ENCODE data around the gene PDGFRB.
A peak's percentile ranks its signal among the peaks of the same experiment; 100 is the strongest.

DNA sequence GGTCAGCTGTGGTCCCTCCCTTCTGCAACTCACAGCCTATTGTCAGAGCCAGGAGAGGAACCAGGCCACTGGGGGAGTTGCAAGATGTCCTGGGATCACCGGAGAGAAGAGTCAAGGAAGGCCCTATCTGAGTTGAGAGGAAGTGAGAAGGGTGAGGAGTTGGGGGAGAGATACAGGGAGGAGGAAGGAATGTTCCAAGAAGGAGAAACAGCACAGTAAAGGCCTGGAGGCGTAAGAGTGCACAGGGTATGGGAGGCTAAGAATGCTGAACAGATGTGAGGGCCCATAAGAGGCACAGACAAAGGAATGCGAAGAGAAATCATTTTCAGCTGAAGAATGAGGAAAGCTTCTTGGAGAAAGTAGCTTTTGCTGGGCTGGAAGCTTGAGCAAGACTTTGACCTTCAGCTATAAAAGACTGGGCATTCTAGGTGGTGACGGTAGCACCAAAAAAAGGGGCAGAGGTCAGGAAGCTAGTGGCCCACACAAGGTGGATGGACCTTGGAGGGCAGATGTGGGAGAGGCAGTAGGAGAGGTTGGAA, 47.7 kb downstream of the PDGFRB start:
- TF ChIP-seq POLR2A (IDR thresholded peaks at IDR 0.05) = no peak
- TF ChIP-seq, protein P1, sequence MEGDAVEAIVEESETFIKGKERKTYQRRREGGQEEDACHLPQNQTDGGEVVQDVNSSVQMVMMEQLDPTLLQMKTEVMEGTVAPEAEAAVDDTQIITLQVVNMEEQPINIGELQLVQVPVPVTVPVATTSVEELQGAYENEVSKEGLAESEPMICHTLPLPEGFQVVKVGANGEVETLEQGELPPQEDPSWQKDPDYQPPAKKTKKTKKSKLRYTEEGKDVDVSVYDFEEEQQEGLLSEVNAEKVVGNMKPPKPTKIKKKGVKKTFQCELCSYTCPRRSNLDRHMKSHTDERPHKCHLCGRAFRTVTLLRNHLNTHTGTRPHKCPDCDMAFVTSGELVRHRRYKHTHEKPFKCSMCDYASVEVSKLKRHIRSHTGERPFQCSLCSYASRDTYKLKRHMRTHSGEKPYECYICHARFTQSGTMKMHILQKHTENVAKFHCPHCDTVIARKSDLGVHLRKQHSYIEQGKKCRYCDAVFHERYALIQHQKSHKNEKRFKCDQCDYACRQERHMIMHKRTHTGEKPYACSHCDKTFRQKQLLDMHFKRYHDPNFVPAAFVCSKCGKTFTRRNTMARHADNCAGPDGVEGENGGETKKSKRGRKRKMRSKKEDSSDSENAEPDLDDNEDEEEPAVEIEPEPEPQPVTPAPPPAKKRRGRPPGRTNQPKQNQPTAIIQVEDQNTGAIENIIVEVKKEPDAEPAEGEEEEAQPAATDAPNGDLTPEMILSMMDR (IDR thresholded peaks at IDR 0.05) = no peak
- TF ChIP-seq POLR2AphosphoS5 (IDR thresholded peaks at IDR 0.05) = peak in 1 of 3 donors; percentile 15
